Measurements from ENCODE around the gene UVRAG.

DNA sequence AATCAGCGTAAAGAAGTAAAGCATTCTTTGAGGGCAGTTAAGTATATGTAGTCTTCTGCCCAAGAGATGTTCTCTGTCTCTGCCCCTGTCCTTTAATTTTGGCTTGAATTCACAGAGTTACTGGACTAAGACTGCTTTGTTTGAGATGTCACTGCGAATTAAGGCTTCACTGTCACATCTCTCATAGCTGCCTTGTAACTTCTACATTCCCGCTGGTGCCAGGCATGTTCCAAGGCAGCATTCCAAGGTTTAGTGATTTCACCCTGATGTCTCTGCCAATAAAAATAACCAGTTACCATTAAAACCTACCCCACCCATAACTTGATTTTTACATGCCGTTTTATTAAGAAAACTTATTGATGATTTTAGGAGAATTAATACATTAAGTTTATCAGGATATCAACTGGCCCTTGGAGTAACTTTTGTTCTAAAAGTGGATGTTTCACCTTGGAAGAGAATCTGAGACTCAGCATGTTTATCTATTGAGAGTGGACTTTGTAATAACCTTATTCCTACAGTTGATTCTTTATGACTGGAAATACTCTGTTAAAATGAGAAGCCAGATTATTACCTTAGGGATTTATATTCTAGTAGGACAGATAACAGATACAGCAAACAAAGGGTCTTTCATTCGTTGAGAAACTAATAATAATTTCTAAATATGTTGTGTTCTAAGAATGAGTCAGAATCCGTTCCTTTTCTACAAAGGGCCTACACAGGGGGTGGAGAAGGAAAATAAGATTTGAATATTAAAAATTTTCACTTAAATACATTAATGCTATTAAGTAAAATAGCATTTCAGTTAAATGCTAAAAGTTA, 110.2 kb downstream of the UVRAG start:
- TF ChIP-seq, protein P1, sequence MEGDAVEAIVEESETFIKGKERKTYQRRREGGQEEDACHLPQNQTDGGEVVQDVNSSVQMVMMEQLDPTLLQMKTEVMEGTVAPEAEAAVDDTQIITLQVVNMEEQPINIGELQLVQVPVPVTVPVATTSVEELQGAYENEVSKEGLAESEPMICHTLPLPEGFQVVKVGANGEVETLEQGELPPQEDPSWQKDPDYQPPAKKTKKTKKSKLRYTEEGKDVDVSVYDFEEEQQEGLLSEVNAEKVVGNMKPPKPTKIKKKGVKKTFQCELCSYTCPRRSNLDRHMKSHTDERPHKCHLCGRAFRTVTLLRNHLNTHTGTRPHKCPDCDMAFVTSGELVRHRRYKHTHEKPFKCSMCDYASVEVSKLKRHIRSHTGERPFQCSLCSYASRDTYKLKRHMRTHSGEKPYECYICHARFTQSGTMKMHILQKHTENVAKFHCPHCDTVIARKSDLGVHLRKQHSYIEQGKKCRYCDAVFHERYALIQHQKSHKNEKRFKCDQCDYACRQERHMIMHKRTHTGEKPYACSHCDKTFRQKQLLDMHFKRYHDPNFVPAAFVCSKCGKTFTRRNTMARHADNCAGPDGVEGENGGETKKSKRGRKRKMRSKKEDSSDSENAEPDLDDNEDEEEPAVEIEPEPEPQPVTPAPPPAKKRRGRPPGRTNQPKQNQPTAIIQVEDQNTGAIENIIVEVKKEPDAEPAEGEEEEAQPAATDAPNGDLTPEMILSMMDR (conservative IDR thresholded peaks at IDR 0.05; ENCODE audit: low read depth, low read length), result no peak
- TF ChIP-seq EZH2 (IDR thresholded peaks at IDR 0.05; ENCODE audit: low read length, unreplicated experiment) (no peak), EZH2phosphoT487 (IDR thresholded peaks at IDR 0.05; ENCODE audit: borderline replicate concordance, low read length) (no peak)

All from PC-3 (cell line).